ENCODE measurements around the gene RNF144A. TPM values are rescaled to one million over a fixed set of nuclear protein-coding genes. Genes with fewer than 3 reads are reported as not detected.

RNF144A gene
- total RNA-seq, 1 experiment from 2014 or later = 13.6 TPM

DNA sequence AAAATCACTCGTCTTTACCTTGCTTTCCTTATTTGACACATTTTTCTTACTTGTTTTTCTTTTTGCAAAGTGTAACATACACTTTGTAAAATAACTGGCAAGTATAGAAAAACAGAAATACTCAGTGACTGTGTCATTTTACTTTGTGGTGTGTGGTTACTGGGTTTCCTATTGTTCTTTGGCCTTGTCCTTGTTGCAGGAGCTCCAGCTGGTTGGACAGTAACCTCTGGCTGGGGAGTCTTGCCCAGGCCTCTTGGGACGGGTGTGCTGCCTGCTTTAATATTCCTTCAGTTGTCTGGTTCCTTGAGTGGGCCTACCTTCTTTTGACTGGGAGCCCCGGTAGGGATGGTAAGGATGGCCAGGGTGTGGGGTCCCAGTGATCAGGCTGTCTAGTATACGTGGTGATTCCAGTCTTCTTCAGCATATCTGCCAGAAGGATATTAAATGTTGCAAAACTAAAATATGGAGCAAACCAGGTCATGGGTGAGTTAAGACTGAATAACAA is 53.8 kb downstream of the RNF144A start:
- no TSS peak for BruUV-seq (replicated peaks)
- H3K4me1 ChIP-seq (ENCODE audit: insufficient read depth, low read length, poor library complexity, severe bottlenecking) = no peaks in the 10 kb centered on the region
- no peaks in the 10 kb centered on the region for H3K27me3 ChIP-seq (replicated peaks; ENCODE audit: insufficient read depth, low read depth, low read length, poor library complexity)
- intact Hi-C loops (cut with micrococcal nuclease; ENCODE audit: unreplicated experiment) = no loop called here
- H3K4me3 ChIP-seq (ENCODE audit: low read depth, low read length, poor library complexity, severe bottlenecking) = no peak overlapping the region
- no peak overlapping the region for H3K27ac ChIP-seq (ENCODE audit: low read depth, low read length, poor library complexity, severe bottlenecking)
- no peaks in the 10 kb centered on the region for H3K9me3 ChIP-seq (ENCODE audit: low read depth, low read length, poor library complexity, severe bottlenecking)
- CTCF ChIA-PET = no interaction called here
- no peaks in the 10 kb centered on the region for H3K36me3 ChIP-seq (ENCODE audit: insufficient read depth, low read length, poor library complexity, severe bottlenecking)
- TF ChIP-seq, protein P1, sequence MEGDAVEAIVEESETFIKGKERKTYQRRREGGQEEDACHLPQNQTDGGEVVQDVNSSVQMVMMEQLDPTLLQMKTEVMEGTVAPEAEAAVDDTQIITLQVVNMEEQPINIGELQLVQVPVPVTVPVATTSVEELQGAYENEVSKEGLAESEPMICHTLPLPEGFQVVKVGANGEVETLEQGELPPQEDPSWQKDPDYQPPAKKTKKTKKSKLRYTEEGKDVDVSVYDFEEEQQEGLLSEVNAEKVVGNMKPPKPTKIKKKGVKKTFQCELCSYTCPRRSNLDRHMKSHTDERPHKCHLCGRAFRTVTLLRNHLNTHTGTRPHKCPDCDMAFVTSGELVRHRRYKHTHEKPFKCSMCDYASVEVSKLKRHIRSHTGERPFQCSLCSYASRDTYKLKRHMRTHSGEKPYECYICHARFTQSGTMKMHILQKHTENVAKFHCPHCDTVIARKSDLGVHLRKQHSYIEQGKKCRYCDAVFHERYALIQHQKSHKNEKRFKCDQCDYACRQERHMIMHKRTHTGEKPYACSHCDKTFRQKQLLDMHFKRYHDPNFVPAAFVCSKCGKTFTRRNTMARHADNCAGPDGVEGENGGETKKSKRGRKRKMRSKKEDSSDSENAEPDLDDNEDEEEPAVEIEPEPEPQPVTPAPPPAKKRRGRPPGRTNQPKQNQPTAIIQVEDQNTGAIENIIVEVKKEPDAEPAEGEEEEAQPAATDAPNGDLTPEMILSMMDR (conservative IDR thresholded peaks at IDR 0.05; ENCODE audit: low read depth, low read length) = no peak
- TF ChIP-seq EZH2 (IDR thresholded peaks at IDR 0.05; ENCODE audit: borderline replicate concordance, low read depth, low read length, poor library complexity, severe bottlenecking) = no peak
- no peak for DNase-seq (ENCODE audit: low spot score)
- POLR2A ChIA-PET (ENCODE audit: low non-redundant PET) = no interaction called here

DNA sequence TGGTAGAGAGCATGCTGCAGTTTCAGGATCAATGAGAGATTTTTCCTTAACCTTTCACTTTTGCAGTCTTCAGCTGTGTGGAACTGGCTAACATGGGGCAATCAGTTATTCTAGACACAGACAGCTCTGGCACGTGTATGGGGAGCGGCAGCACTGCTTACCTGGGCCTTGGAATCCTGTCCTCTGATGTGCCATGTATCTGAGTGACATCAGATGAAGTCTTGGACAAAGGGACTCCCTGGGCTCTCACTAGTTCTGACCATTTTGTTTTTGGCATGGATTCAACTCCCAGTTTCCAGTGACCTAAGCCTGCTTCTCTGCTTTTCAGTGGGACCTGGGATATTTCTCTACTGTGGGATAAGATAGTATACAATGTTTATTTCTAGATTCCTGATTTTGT is 54.3 kb downstream of the RNF144A start:
- POLR2A ChIA-PET (ENCODE audit: low non-redundant PET) = no interaction called here
- H3K9me3 ChIP-seq (ENCODE audit: low read depth, low read length, poor library complexity, severe bottlenecking) = no peaks in the 10 kb centered on the region
- H3K27ac ChIP-seq (ENCODE audit: low read depth, low read length, poor library complexity, severe bottlenecking) = no peak overlapping the region
- BruUV-seq (replicated peaks) = no TSS peak
- intact Hi-C loops (cut with micrococcal nuclease; ENCODE audit: unreplicated experiment) = no loop called here
- no peak for TF ChIP-seq EZH2 (IDR thresholded peaks at IDR 0.05; ENCODE audit: borderline replicate concordance, low read depth, low read length, poor library complexity, severe bottlenecking)
- TF ChIP-seq, protein P1 (conservative IDR thresholded peaks at IDR 0.05; ENCODE audit: low read depth, low read length) = no peak
- CTCF ChIA-PET = no interaction called here
- no peak overlapping the region for H3K4me3 ChIP-seq (ENCODE audit: low read depth, low read length, poor library complexity, severe bottlenecking)
- H3K27me3 ChIP-seq (replicated peaks; ENCODE audit: insufficient read depth, low read depth, low read length, poor library complexity) = no peaks in the 10 kb centered on the region
- no peak for DNase-seq (ENCODE audit: low spot score)
- no peaks in the 10 kb centered on the region for H3K36me3 ChIP-seq (ENCODE audit: insufficient read depth, low read length, poor library complexity, severe bottlenecking)
- H3K4me1 ChIP-seq (ENCODE audit: insufficient read depth, low read length, poor library complexity, severe bottlenecking) = no peaks in the 10 kb centered on the region

DNA sequence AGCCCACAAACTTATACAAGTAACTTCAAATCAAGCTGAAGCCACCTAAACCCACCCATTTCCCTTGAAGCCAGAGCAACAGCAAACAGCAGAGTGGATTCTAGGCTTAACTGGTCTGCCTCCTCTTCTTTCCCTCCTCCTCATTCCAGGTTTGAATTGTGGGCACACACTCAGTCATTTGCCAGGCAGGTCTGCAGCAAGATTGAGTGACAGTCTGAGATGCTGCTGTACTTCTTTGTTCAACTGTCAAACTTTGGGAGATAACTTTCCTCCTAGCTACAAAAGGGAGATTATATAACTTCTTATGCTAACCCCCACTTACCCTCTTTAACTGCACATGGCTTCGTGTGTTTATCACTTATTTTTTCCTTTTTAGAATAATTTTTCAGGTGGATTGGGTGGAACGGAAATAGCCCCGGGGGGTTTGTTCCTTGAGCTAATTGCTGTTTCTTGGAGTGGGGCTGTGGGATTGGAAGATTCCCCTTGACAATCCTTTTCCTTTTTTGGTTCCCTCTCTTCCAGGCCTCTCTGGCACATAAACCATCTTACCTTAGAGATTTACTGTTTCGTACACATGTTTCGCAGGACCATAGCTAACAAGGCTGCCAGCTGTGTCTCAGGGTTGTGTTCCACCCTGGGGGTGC is 55.0 kb downstream of the RNF144A start:
- intact Hi-C loops (cut with micrococcal nuclease; ENCODE audit: unreplicated experiment) = no loop called here
- H3K9me3 ChIP-seq (ENCODE audit: low read depth, low read length, poor library complexity, severe bottlenecking) = no peaks in the 10 kb centered on the region
- no peak for DNase-seq (ENCODE audit: low spot score)
- H3K4me1 ChIP-seq (ENCODE audit: insufficient read depth, low read length, poor library complexity, severe bottlenecking) = no peaks in the 10 kb centered on the region
- BruUV-seq (replicated peaks) = no TSS peak
- H3K27ac ChIP-seq (ENCODE audit: low read depth, low read length, poor library complexity, severe bottlenecking) = no peak overlapping the region
- H3K4me3 ChIP-seq (ENCODE audit: low read depth, low read length, poor library complexity, severe bottlenecking) = no peak overlapping the region
- no peaks in the 10 kb centered on the region for H3K36me3 ChIP-seq (ENCODE audit: insufficient read depth, low read length, poor library complexity, severe bottlenecking)
- ChIA-PET CTCF (no interaction called here), POLR2A (ENCODE audit: low non-redundant PET) (no interaction called here)
- no peak for TF ChIP-seq EZH2 (IDR thresholded peaks at IDR 0.05; ENCODE audit: borderline replicate concordance, low read depth, low read length, poor library complexity, severe bottlenecking)
- TF ChIP-seq, protein P1 (conservative IDR thresholded peaks at IDR 0.05; ENCODE audit: low read depth, low read length) = no peak
- H3K27me3 ChIP-seq (replicated peaks; ENCODE audit: insufficient read depth, low read depth, low read length, poor library complexity) = no peaks in the 10 kb centered on the region

All from A673 (cell line).